Memory B cell (primary cell): ENCODE data around the gene NINJ1.
"Not testable (repeated sequence)": the region's sequence is repeated elsewhere in the genome, so short reads cannot be mapped to it uniquely, and the experiment has no call there.

ENCODE experiments used
- ATAC-seq: fragments of 150-1000 bp; cut with Tn5 transposase; 2 replicates; pipeline ENCODE4 v1.10.0; 2021; ENCODE audit warnings: low read depth, mild to moderate bottlenecking, moderate library complexity
- DNase-seq, 2 donors: peaks; one replicate each; pipeline ENCODE4 v3.0.0; 2022; ENCODE audit warnings: low spot score in 2 of 2
- H3K27ac Mint-ChIP-seq: one replicate; pipeline ENCODE4 v1.8.0; 2022; ENCODE audit warnings: mild to moderate bottlenecking, moderate library complexity, mixed read lengths
- H3K27me3 Mint-ChIP-seq: one replicate; pipeline ENCODE4 v1.8.0; 2022; ENCODE audit warnings: mixed read lengths
- H3K36me3 Mint-ChIP-seq: one replicate; pipeline ENCODE4 v1.8.0; 2022; ENCODE audit warnings: mild to moderate bottlenecking, mixed read lengths
- H3K4me1 Mint-ChIP-seq: one replicate; pipeline ENCODE4 v1.8.0; 2022; ENCODE audit warnings: mixed read lengths
- H3K4me3 Mint-ChIP-seq: one replicate; pipeline ENCODE4 v1.8.0; 2022; ENCODE audit warnings: mild to moderate bottlenecking, moderate library complexity, mixed read lengths
- H3K9me3 Mint-ChIP-seq: one replicate; pipeline ENCODE4 v1.8.0; 2022; ENCODE audit warnings: mixed read lengths

NINJ1 gene

GRCh38 chr9:93148721-93149120 lies 14.7 kb upstream of the NINJ1 start:
- H3K27ac Mint-ChIP-seq: no peak overlapping the region
- DNase-seq: no peak
- H3K4me1 Mint-ChIP-seq: peaks cover 12% of the 10 kb centered on the region
- ATAC-seq: no peak
- no peaks in the 10 kb centered on the region for H3K27me3 Mint-ChIP-seq
- peaks cover 3% of the 10 kb centered on the region for H3K9me3 Mint-ChIP-seq
- H3K4me3 Mint-ChIP-seq: no peak overlapping the region
- peaks cover 4% of the 10 kb centered on the region for H3K36me3 Mint-ChIP-seq

DNA sequence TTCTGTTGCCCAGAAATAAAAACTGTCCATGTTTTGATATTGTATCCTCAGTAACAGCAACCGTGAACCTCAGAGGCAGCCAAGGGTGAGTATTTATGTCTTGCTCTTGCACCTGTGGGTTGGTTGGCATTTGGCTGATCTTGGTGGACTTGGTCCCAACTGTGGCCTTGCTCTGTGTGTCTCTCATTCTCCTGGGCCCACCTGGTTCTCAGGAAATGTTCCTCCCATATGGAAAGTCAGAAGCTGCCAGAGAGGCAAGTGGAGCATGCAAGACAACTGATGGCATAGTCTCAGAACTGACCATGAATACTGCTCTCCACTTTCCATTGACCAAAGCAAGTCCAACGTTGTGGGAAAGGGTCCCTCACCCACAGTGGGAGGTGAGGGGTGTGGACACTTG lies 13.6 kb upstream of the NINJ1 start:
- H3K27ac Mint-ChIP-seq: no peak overlapping the region
- peaks cover 3% of the 10 kb centered on the region for H3K9me3 Mint-ChIP-seq
- no peak overlapping the region for H3K4me3 Mint-ChIP-seq
- DNase-seq (no peak), ATAC-seq (no peak)
- H3K4me1 Mint-ChIP-seq: peaks cover 17% of the 10 kb centered on the region
- H3K27me3 Mint-ChIP-seq: no peaks in the 10 kb centered on the region
- H3K36me3 Mint-ChIP-seq: peaks cover 4% of the 10 kb centered on the region

DNA sequence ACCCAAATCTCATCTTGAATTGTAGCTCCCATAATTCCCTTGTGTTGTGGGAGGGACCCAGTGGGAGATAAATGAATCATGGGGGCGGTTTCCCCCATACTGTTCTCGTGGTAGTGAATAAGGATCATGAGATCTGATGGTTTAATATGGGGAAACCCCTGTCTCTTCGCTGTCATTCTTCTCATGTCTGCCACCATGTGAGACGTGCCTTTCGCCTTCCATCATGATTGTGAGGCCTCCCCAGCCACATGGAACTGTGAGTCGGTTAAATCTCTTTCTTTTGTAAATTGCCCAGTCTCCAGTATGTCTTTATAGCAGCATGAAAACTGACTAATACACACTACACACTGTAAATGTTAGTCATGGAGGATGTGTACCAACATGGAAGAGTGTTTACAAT lies 12.6 kb upstream of the NINJ1 start:
- H3K9me3 Mint-ChIP-seq, H3K4me3 Mint-ChIP-seq, H3K27me3 Mint-ChIP-seq, H3K36me3 Mint-ChIP-seq, DNase-seq: not testable (repeated sequence)
- H3K4me1 Mint-ChIP-seq: peaks cover 17% of the 10 kb centered on the region
- ATAC-seq: peak; percentile 43
- H3K27ac Mint-ChIP-seq: peak overlapping the region; percentile 49

GRCh38 chr9:93143830-93144530 lies 9.9 kb upstream of the NINJ1 start:
- Mint-ChIP-seq H3K4me1 (peaks cover 20% of the 10 kb centered on the region), H3K27ac (peak overlapping the region; percentile 14), H3K4me3 (no peak overlapping the region), H3K27me3 (peaks cover 2% of the 10 kb centered on the region), H3K36me3 (peaks cover 5% of the 10 kb centered on the region), H3K9me3 (peaks cover 4% of the 10 kb centered on the region)
- peak; percentile 79 for ATAC-seq
- no peak for DNase-seq

DNA sequence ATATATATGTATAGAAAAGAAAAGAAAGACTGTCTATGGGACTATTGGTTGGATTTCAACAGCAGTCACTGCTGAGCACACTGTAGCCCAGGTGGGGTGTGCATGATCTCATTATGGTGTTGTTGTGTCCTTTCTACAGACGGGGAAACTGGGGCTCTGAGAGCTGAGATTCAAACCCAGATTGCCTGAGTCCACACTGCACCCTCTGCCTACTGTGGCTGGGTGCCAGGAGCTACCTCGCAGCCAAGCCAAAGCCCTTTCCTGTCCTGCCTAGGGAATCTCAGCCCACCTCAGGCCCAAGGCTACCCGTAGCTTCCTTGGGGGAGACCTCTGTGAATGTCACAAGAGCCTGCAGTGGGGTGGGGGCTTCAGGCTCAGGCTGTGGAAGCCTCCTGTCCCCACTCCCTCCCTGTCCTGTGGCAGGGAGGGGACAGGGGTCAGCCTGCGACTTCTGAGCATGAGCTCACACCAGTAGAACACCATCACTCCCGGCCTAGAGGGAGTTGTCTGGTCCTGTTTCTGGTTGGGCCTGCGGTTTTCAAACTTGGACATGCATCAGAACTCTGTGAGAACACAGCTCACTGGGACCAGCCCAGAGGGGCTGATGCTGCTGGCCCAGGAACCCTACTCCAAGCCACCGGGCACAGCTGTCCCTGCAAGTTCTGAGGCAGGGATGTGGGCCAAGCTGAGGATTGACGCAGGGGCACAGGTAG lies 7.9 kb upstream of the NINJ1 start:
- DNase-seq (no peak), ATAC-seq (no peak)
- peaks cover 2% of the 10 kb centered on the region for H3K36me3 Mint-ChIP-seq
- H3K27ac Mint-ChIP-seq: no peak overlapping the region
- peaks cover 32% of the 10 kb centered on the region for H3K4me1 Mint-ChIP-seq
- peaks cover 4% of the 10 kb centered on the region for H3K9me3 Mint-ChIP-seq
- no peak overlapping the region for H3K4me3 Mint-ChIP-seq
- peaks cover 2% of the 10 kb centered on the region for H3K27me3 Mint-ChIP-seq

GRCh38 chr9:93139365-93140182 lies 5.5 kb upstream of the NINJ1 start:
- DNase-seq (no peak), ATAC-seq (no peak)
- H3K27me3 Mint-ChIP-seq: peaks cover 2% of the 10 kb centered on the region
- H3K4me1 Mint-ChIP-seq: peaks cover 36% of the 10 kb centered on the region
- H3K27ac Mint-ChIP-seq: peak overlapping the region; percentile 80
- peaks cover 2% of the 10 kb centered on the region for H3K36me3 Mint-ChIP-seq
- H3K4me3 Mint-ChIP-seq: no peak overlapping the region
- H3K9me3 Mint-ChIP-seq: peaks cover 1% of the 10 kb centered on the region

GRCh38 chr9:93138171-93138764 lies 4.2 kb upstream of the NINJ1 start:
- peaks cover 2% of the 10 kb centered on the region for H3K36me3 Mint-ChIP-seq
- peaks cover 2% of the 10 kb centered on the region for H3K27me3 Mint-ChIP-seq
- peak overlapping the region; percentile 22 for H3K4me3 Mint-ChIP-seq
- no peak for DNase-seq
- no peak for ATAC-seq
- peaks cover 1% of the 10 kb centered on the region for H3K9me3 Mint-ChIP-seq
- H3K4me1 Mint-ChIP-seq: peaks cover 30% of the 10 kb centered on the region
- peak overlapping the region; percentile 7 for H3K27ac Mint-ChIP-seq

- Mint-ChIP-seq H3K27me3 (peaks cover 2% of the 10 kb centered on the region), H3K36me3 (peaks cover 2% of the 10 kb centered on the region), H3K4me3 (no peak overlapping the region), H3K4me1 (peaks cover 31% of the 10 kb centered on the region), H3K27ac (peak overlapping the region; percentile 7), H3K9me3 (peaks cover 1% of the 10 kb centered on the region)
- DNase-seq: no peak
- no peak for ATAC-seq
Observed at GRCh38 chr9:93137362-93137761, 3.3 kb upstream of the NINJ1 start.

- no peak overlapping the region for H3K4me3 Mint-ChIP-seq
Observed at GRCh38 chr9:93136011-93136440, 2.0 kb upstream of the NINJ1 start.

GRCh38 chr9:93134740-93135444 lies 841 bp upstream of the NINJ1 start:
- Mint-ChIP-seq H3K36me3 (peaks cover 2% of the 10 kb centered on the region), H3K27me3 (peaks cover 2% of the 10 kb centered on the region)
- ATAC-seq: no peak

More at GRCh38 chr9:93136011-93136440, 2.0 kb upstream of the NINJ1 start:
- Mint-ChIP-seq H3K27ac (peak overlapping the region; percentile 99), H3K27me3 (peaks cover 2% of the 10 kb centered on the region), H3K9me3 (peaks cover 1% of the 10 kb centered on the region), H3K4me1 (peaks cover 32% of the 10 kb centered on the region), H3K36me3 (peaks cover 2% of the 10 kb centered on the region)
- DNase-seq (no peak), ATAC-seq (no peak)

DNA sequence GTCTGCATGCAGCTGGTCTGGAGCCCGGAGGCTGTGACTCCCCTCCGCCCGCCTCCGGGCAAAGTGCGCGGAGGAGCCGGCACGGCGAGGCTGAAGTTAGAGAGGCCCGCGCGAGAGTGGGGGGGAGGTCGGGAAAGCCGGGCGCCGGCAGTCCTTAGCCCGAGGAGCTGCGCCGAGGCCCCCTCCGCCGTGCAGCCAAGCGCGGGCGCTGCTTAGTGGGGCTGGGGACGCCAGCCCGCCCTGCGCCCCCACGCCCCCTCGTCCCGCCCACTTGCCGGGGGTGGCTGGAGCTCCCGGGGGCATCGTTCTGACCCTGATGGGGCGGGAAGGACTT lies 403 bp downstream of the NINJ1 start:
- ATAC-seq: no peak
- H3K27me3 Mint-ChIP-seq: no peaks in the 10 kb centered on the region
- H3K4me3 Mint-ChIP-seq: peak overlapping the region; percentile 88
- peaks cover 29% of the 10 kb centered on the region for H3K4me1 Mint-ChIP-seq
- no peaks in the 10 kb centered on the region for H3K9me3 Mint-ChIP-seq
- peak; percentile 62 to 71 for DNase-seq
- H3K36me3 Mint-ChIP-seq: no peaks in the 10 kb centered on the region
- H3K27ac Mint-ChIP-seq: peak overlapping the region; percentile 99

More at GRCh38 chr9:93134740-93135444, 841 bp upstream of the NINJ1 start:
- peak overlapping the region; percentile 99 for H3K27ac Mint-ChIP-seq
- peak overlapping the region; percentile 88 for H3K4me3 Mint-ChIP-seq
- H3K4me1 Mint-ChIP-seq: peaks cover 32% of the 10 kb centered on the region
- DNase-seq: no peak
- H3K9me3 Mint-ChIP-seq: peaks cover 1% of the 10 kb centered on the region

DNA sequence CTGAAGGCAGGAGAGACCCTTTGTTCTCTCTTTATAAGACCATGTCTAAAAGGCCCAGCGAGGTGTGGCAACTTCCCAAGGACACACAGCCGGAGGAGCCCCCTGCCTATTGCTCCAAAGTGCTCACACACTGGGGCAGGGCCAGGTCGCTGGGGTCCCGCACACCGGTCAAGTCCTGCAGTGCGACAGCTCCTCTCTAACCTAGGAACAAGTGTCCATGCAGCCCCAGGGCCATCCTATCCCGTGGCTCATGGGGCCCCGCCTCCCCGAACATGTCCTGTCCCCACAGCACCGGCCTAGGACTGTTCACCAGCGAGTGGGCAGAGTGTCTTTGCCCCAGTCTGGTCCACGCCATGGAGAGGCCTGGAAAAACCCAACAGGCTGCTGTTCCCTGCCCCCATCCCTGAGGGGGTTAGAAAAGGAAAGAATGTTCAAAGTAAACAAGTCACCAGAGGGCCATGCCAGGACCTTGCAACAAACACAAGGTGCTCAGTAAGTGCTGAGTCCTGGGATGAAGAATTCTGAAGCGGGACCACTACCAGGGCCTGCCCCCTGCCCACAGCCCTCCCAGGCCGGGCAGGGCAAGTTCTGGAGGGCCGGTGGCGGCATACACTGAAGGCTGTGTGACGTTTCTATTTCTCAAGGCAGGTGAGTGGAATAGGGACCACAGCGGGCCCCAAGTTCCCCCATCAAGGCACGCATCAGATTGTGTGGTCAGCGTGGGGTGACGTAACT lies 938 bp downstream of the NINJ1 start:
- Mint-ChIP-seq H3K27ac (peak overlapping the region; percentile 99), H3K4me3 (peak overlapping the region; percentile 87), H3K9me3 (no peaks in the 10 kb centered on the region), H3K27me3 (no peaks in the 10 kb centered on the region), H3K4me1 (peaks cover 24% of the 10 kb centered on the region), H3K36me3 (no peaks in the 10 kb centered on the region)
- ATAC-seq (peak; percentile 49), DNase-seq (no peak)
